ENCODE measurements around the gene KATNAL2.
"Not testable (repeated sequence)": the region's sequence is repeated elsewhere in the genome, so short reads cannot be mapped to it uniquely, and the experiment has no call there.

Gene KATNAL2

GRCh38 chr18:46939337-46939963 lies 22.0 kb downstream of the KATNAL2 start:
- DNase-seq: no peak

DNA sequence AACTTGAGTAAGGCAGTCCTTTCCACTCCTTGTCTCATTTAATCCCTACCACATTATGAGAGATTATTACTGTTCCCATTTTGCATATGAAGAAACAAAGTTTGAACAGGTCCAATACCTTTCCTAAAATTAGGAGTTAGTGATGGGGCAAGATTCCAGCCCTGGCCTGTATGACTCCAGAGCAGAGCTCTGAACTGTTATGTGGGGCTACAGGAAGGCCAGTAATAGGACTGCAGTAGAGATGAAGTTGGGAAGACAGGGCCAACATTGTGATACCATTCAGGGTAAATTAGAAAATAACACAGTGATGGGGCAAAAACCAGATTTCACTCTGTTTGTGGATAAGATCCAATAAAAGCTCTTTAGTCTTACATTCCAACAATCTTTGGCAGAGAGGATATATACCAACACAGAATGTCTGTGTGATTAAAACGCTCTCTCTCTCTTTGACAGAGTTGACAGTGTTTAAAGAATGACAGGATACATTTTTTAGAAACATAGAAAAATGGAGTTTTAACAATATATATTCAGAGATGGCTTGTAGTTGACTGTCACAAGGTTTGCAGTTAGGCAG lies 22.7 kb downstream of the KATNAL2 start:
- no peak for DNase-seq

GRCh38 chr18:46942646-46943045 lies 25.2 kb downstream of the KATNAL2 start:
- no peak for DNase-seq

- peak; percentile 71 to 73 for DNase-seq
Measured at GRCh38 chr18:46946656-46947282, 29.4 kb downstream of the KATNAL2 start.

GRCh38 chr18:46950064-46950656 lies 32.8 kb downstream of the KATNAL2 start:
- no peak for DNase-seq

- no peak for DNase-seq
Measured at GRCh38 chr18:46953195-46953594, 35.8 kb downstream of the KATNAL2 start.

GRCh38 chr18:46958209-46958608 lies 40.8 kb downstream of the KATNAL2 start:
- no peak for DNase-seq

DNA sequence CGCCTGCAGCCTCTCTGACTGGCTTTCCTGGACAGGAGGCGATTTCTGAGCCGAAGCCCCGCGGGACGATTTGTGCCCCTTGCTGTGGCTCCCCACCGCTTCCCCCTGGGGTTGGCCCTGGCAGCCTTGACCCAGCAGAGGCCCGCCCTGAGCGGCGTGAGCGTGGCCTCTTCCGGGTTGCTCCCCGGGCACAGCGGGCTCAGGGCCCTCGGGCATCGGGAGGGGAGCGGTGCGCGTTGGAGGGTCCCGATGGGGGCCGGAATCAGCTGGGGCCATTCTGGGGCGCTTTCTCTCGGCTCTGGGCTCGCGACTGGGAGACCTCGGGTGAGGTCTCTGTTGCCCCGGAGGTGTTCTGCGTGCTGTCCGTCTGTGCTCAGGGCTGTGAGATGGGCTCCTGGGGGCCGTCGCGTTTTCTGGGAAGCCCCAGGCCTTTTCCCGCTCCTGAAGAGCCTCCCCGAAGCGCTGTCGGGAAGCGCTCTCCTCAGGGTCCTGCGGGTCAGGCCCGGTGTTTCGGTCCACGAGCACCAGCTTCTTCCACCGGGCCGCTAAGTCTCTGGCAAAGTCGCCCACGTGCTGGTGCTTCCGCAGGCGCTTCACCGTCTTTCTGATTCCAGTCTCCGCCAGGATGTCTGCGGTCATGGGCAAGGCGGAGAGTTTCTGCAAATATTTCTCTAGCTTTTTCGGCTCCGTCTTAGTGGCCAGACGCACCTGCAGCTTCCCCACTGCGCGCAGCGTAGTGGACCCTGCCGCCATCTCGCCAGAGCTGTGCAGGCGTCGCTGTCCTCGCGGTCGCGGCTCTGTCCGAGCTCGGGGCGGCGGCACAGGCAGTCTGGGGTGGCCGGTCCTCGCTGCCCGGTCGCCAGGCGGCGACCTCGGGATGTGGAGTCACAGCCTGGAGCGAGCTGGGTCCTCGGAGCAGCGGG lies 46.5 kb downstream of the KATNAL2 start:
- not testable (repeated sequence) for DNase-seq

GRCh38 chr18:46964579-46965293 lies 47.3 kb downstream of the KATNAL2 start:
- not testable (repeated sequence) for DNase-seq

GRCh38 chr18:46966266-46966665 lies 48.9 kb downstream of the KATNAL2 start:
- not testable (repeated sequence) for DNase-seq

GRCh38 chr18:46969551-46969950 lies 52.1 kb downstream of the KATNAL2 start:
- DNase-seq: not testable (repeated sequence)

GRCh38 chr18:47019870-47020269 lies 102.5 kb downstream of the KATNAL2 start:
- DNase-seq: not testable (repeated sequence)

GRCh38 chr18:47020757-47021156 lies 103.4 kb downstream of the KATNAL2 start:
- not testable (repeated sequence) for DNase-seq

DNA sequence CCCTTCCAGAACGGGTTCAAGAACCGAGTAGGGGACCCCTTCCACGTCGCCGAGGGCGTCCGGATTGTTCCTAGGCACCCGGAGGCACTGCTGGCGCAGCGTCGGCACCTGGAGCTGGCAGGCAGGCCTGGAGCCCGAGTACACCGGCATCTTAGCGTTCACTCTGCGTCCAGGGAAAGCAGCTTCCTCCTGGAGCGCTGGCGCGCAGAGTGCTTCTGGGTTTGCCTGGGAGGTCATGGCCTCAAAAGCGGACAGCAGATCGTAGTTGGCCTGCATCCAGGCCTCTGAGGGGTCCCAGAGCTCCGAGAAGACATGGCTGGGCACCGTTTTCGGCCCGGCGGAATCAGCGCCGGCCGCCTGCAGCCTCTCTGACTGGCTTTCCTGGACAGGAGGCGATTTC lies 105.4 kb downstream of the KATNAL2 start:
- not testable (repeated sequence) for DNase-seq

DNA sequence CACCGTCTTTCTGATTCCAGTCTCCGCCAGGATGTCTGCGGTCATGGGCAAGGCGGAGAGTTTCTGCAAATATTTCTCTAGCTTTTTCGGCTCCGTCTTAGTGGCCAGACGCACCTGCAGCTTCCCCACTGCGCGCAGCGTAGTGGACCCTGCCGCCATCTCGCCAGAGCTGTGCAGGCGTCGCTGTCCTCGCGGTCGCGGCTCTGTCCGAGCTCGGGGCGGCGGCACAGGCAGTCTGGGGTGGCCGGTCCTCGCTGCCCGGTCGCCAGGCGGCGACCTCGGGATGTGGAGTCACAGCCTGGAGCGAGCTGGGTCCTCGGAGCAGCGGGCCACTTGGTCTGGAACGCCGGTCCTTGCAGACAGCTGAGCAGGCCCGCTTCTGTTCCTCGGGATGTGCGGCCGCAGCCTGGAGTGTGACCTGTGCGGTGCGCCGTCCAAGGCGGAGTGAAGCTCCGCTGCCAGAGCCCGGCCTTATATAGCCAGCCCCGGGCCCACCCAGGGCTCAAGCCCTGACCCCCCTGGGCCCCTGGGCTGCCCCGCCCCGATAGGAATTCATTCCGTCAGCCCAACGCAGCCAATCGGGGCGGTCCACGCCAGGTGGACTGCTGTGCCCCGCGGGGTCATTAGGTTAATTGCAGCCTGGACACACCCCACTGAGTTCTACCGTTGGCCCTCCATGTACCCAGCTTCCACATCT lies 106.5 kb downstream of the KATNAL2 start:
- not testable (repeated sequence) for DNase-seq

GRCh38 chr18:47025557-47026174 lies 108.3 kb downstream of the KATNAL2 start:
- DNase-seq: not testable (repeated sequence)

- DNase-seq: not testable (repeated sequence)
Measured at GRCh38 chr18:47028738-47029137, 111.3 kb downstream of the KATNAL2 start.

DNA sequence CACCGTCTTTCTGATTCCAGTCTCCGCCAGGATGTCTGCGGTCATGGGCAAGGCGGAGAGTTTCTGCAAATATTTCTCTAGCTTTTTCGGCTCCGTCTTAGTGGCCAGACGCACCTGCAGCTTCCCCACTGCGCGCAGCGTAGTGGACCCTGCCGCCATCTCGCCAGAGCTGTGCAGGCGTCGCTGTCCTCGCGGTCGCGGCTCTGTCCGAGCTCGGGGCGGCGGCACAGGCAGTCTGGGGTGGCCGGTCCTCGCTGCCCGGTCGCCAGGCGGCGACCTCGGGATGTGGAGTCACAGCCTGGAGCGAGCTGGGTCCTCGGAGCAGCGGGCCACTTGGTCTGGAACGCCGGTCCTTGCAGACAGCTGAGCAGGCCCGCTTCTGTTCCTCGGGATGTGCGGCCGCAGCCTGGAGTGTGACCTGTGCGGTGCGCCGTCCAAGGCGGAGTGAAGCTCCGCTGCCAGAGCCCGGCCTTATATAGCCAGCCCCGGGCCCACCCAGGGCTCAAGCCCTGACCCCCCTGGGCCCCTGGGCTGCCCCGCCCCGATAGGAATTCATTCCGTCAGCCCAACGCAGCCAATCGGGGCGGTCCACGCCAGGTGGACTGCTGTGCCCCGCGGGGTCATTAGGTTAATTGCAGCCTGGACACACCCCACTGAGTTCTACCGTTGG lies 112.4 kb downstream of the KATNAL2 start:
- not testable (repeated sequence) for DNase-seq

DNA sequence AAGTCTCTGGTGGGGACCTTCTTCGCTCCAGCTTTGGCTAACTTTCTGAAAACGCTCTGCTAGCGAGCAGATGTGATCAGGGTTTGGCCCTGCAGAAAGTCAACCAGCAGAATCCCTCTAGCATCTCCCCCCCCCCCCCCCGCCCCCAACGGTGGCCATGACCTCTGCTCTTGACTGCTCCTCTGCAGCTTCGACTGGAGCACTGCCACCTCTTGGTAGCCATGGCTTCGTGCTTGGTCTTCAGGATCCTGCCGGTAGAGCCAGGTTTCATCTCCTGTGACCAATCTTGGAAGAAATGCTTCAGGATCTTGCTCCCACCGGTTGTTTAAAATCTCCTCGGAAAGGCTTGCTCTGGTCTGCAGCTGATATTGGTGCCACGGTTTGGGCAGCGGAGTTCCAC lies 113.5 kb downstream of the KATNAL2 start:
- DNase-seq: not testable (repeated sequence)

- DNase-seq: no peak
Measured at GRCh38 chr18:47032945-47033344, 115.5 kb downstream of the KATNAL2 start.
